Neuron (in vitro differentiated cells): ENCODE results near the gene CCDC134.

ENCODE experiments used
- H2AFZ ChIP-seq: one replicate; pipeline ENCODE4 v1.6.1; 2013; ENCODE audit warnings: low read depth, mild to moderate bottlenecking, inconsistent platforms, low read length, moderate library complexity
- H3K27me3 ChIP-seq: one replicate; pipeline ENCODE4 v1.6.1; 2013; ENCODE audit warnings: low read length; ENCODE audit not compliant: insufficient read depth
- H3K36me3 ChIP-seq: one replicate; pipeline ENCODE4 v1.6.1; 2013; ENCODE audit warnings: low read length; ENCODE audit not compliant: insufficient read depth
- H3K4me1 ChIP-seq: one replicate; pipeline ENCODE4 v1.6.1; 2013; ENCODE audit warnings: low read length; ENCODE audit not compliant: insufficient read depth
- H3K4me3 ChIP-seq: 2 replicates; pipeline ENCODE4 v1.5.1; 2013; ENCODE audit warnings: mild to moderate bottlenecking, low read length, moderate library complexity
- H3K9me3 ChIP-seq: one replicate; pipeline ENCODE4 v1.6.1; 2013; ENCODE audit warnings: low read length

The CCDC134 gene

GRCh38 chr22:41801147-41801819, 804 bp downstream of the CCDC134 start:
- H3K4me3 ChIP-seq, result peak overlapping the region; percentile 76
- H3K4me1 ChIP-seq, result peaks cover 21% of the 10 kb centered on the region
- peak overlapping the region; percentile 56 for H2AFZ ChIP-seq
- H3K27me3 ChIP-seq, result no peaks in the 10 kb centered on the region
- H3K9me3 ChIP-seq, result no peaks in the 10 kb centered on the region
- H3K36me3 ChIP-seq, result no peaks in the 10 kb centered on the region

GRCh38 chr22:41801886-41802285, 1.4 kb downstream of the CCDC134 start:
- H3K4me3 ChIP-seq, result peak overlapping the region; percentile 76

GRCh38 chr22:41805639-41806038, 5.2 kb downstream of the CCDC134 start:
- Histone ChIP-seq H3K4me1 (peaks cover 12% of the 10 kb centered on the region), H2AFZ (no peak overlapping the region), H3K36me3 (peaks cover 11% of the 10 kb centered on the region), H3K4me3 (no peak overlapping the region), H3K9me3 (no peaks in the 10 kb centered on the region), H3K27me3 (no peaks in the 10 kb centered on the region)

More at GRCh38 chr22:41801886-41802285, 1.4 kb downstream of the CCDC134 start:
- Histone ChIP-seq H3K4me1 (peaks cover 21% of the 10 kb centered on the region), H3K9me3 (no peaks in the 10 kb centered on the region), H3K36me3 (no peaks in the 10 kb centered on the region), H3K27me3 (no peaks in the 10 kb centered on the region), H2AFZ (no peak overlapping the region)

DNA sequence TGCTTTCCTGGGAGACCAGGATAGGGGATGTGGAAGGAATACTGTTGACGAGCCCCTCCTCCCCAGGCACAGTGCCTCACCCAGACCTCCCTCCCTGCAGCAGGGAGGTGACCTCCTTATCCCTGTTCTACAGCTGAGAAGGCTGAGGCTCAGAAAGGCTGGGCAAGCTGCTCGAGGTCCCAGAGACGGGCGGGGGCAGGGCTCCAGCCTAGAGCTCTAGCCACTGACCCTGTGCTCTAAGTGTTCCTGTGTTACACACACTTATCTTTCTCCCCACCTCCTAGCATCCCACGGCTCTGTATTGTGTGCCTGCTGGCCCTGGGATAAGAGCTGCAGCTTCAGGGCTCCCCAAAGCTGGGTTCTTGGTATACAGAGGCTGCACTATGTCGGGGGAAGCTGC, 7.9 kb downstream of the CCDC134 start:
- no peaks in the 10 kb centered on the region for H3K4me1 ChIP-seq
- H3K27me3 ChIP-seq, result no peaks in the 10 kb centered on the region
- H3K4me3 ChIP-seq, result no peak overlapping the region
- H3K9me3 ChIP-seq, result no peaks in the 10 kb centered on the region
- no peak overlapping the region for H2AFZ ChIP-seq
- H3K36me3 ChIP-seq, result peaks cover 20% of the 10 kb centered on the region

DNA sequence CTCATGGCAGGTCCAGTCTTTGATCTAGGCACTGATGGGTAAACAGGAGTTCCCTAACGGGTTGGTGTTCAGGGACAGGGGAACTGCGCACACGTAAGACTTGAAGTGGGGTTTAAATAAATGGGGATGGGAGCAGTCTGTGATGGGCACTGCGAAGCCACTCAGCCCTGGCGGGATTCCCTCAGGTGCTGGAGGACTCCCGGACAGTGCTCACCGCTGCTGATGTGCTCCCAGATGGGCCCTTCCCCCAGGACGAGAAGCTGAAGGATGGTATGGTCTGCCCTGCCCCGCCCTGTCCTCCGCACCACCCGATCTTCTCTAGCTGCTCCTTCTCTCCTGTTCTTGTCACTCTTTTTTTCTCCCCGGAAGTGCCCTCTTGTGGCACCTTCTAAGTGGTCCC, 9.5 kb downstream of the CCDC134 start:
- Histone ChIP-seq H3K36me3 (peaks cover 26% of the 10 kb centered on the region), H3K9me3 (no peaks in the 10 kb centered on the region), H3K4me3 (no peak overlapping the region), H3K27me3 (no peaks in the 10 kb centered on the region), H3K4me1 (no peaks in the 10 kb centered on the region), H2AFZ (no peak overlapping the region)

GRCh38 chr22:41812805-41813545, 12.5 kb downstream of the CCDC134 start:
- H3K4me3 ChIP-seq, result no peak overlapping the region
- peaks cover 31% of the 10 kb centered on the region for H3K36me3 ChIP-seq
- no peaks in the 10 kb centered on the region for H3K4me1 ChIP-seq
- no peaks in the 10 kb centered on the region for H3K27me3 ChIP-seq
- no peaks in the 10 kb centered on the region for H3K9me3 ChIP-seq
- H2AFZ ChIP-seq, result no peak overlapping the region

DNA sequence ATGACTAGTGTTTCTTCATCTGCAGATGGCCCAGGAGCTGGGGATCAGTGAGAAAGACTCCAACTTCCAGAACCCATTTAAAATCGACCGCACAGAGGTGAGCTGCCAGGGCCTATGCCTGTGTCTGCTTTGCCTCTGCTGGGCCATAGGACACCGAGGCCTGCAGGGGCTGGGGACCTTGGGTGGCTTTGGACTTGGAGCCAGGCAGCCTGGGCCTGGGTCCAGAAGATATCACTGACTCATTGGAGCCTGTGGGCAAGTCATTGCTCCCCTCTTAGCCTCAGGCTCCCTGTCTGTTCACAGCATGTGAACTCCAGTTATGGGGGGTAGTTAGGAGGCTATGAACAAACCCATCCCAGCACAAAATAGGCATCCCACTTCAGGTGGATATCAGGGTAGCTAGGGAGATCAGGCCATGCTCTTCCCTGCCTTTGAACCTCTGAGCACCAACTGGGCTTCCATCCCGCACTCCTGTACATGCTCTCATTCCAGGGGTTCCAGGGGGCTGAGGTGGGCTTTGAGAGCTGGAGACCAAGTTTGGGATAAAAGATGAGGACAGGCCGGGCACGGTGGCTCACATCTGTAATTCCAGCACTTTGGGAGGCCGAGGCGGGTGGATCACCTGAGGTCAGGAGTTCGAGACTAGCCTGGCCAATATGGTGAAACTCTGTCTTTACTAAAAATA, 13.4 kb downstream of the CCDC134 start:
- peaks cover 34% of the 10 kb centered on the region for H3K36me3 ChIP-seq
- no peaks in the 10 kb centered on the region for H3K4me1 ChIP-seq
- H3K27me3 ChIP-seq, result no peaks in the 10 kb centered on the region
- H2AFZ ChIP-seq, result no peak overlapping the region
- no peak overlapping the region for H3K4me3 ChIP-seq
- H3K9me3 ChIP-seq, result no peaks in the 10 kb centered on the region

- Histone ChIP-seq H3K4me3 (no peak overlapping the region), H3K4me1 (no peaks in the 10 kb centered on the region), H3K36me3 (peaks cover 25% of the 10 kb centered on the region), H3K27me3 (no peaks in the 10 kb centered on the region), H3K9me3 (no peaks in the 10 kb centered on the region), H2AFZ (no peak overlapping the region)
Measured at GRCh38 chr22:41815716-41816115, 15.2 kb downstream of the CCDC134 start.

DNA sequence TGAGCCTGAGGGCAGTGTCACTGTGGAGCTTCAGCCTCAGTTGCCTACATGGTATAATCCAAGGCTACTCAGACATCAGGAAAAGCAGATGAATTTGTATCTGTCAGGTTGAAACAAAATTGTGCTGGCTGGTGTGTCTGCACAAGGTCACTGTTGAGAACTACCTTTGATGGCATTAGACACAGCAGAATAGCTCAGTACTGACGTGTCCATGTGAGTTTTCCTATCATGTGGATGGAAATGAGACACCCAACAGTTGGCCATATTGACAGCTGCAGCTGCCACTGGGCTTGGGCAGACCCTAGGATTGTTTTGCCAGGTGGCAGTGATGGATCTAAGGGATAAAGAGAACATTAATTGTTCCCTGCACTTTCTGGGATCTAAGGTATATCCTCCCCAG, 15.8 kb downstream of the CCDC134 start:
- H3K36me3 ChIP-seq, result peaks cover 25% of the 10 kb centered on the region
- no peak overlapping the region for H3K4me3 ChIP-seq
- H2AFZ ChIP-seq, result no peak overlapping the region
- H3K4me1 ChIP-seq, result no peaks in the 10 kb centered on the region
- no peaks in the 10 kb centered on the region for H3K9me3 ChIP-seq
- no peaks in the 10 kb centered on the region for H3K27me3 ChIP-seq

- no peaks in the 10 kb centered on the region for H3K27me3 ChIP-seq
- H3K36me3 ChIP-seq, result peaks cover 19% of the 10 kb centered on the region
- no peaks in the 10 kb centered on the region for H3K9me3 ChIP-seq
- H3K4me1 ChIP-seq, result no peaks in the 10 kb centered on the region
- no peak overlapping the region for H3K4me3 ChIP-seq
- H2AFZ ChIP-seq, result no peak overlapping the region
Measured at GRCh38 chr22:41816871-41817270, 16.4 kb downstream of the CCDC134 start.

DNA sequence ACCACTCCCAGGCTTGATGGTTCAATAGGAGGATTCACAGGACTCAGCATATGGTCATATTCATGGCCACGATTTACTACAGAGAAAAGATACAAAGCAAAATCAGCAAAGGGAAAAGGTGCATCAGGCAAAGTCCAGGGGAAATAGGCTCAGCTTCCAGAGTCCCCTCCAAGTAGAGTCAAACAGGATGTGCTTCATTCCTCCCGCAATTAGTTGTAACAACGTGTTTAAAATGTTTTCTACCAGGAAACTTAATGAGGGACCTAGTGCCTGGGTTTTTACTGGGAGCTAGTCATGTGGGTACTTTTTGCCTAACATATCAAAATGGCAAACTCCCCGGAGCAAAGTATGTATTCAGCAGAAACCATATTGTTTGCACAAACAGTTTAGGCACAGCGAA, 17.5 kb downstream of the CCDC134 start:
- no peak overlapping the region for H3K4me3 ChIP-seq
- H3K27me3 ChIP-seq, result no peaks in the 10 kb centered on the region
- H3K9me3 ChIP-seq, result no peaks in the 10 kb centered on the region
- H2AFZ ChIP-seq, result no peak overlapping the region
- H3K4me1 ChIP-seq, result no peaks in the 10 kb centered on the region
- H3K36me3 ChIP-seq, result peaks cover 20% of the 10 kb centered on the region

DNA sequence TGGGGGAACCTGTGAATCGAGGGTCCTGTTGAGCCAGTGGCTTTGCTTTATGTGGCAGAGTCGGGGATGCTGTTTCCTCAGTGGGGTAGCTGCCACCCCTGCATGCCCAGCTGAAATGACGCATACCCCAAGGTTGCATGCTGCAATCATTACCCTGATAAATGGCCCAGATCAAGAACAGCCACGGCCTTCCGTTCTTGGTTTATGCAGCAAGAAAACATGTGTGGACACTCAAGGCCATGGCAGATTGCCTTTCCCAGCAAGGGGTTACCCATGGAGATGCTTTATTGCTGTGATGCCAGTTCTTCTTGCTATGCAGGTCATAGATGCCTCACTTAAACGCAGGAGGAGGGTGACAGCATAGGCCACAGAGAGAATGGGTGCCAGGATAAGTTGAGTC, 18.1 kb downstream of the CCDC134 start:
- Histone ChIP-seq H3K9me3 (no peaks in the 10 kb centered on the region), H3K36me3 (peaks cover 18% of the 10 kb centered on the region), H2AFZ (no peak overlapping the region), H3K27me3 (no peaks in the 10 kb centered on the region), H3K4me1 (peaks cover 4% of the 10 kb centered on the region), H3K4me3 (no peak overlapping the region)

DNA sequence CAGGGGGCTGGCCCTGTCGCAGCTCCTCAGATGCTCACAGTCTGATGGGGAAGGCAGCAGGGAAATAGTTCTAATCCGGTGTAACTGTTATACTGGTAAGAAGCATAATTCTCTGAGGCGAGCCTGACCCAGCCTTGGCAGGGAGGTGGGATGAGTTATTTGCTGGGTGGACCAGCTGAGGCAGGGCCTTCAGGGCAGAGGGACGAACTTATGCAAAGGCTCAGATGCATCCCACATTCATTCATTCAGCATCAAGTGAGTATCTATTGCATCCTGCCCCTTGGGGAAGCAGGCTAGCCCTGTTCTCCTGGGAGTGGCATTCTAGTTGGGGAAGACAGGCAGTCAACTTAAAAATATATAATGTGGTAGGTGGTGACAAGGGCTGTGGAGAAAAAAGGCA, 18.8 kb downstream of the CCDC134 start:
- no peaks in the 10 kb centered on the region for H3K27me3 ChIP-seq

More for the DNA sequence above, 18.8 kb downstream of the CCDC134 start:
- H2AFZ ChIP-seq, result no peak overlapping the region
- H3K4me1 ChIP-seq, result peaks cover 11% of the 10 kb centered on the region
- H3K9me3 ChIP-seq, result no peaks in the 10 kb centered on the region
- peaks cover 13% of the 10 kb centered on the region for H3K36me3 ChIP-seq
- H3K4me3 ChIP-seq, result no peak overlapping the region
